HG03196 (cell line): ENCODE data around the gene MAL.

Experiments
- ATAC-seq: cut with Tn5 transposase; IDR thresholded peaks from one replicate; pipeline ENCODE4 v1.9.1; 2021; ENCODE audit not compliant: unreplicated experiment

Gene MAL

GRCh38 chr2:95047629-95048510, 22.4 kb downstream of the MAL start:
- no peak for ATAC-seq

GRCh38 chr2:95048825-95049682, 23.5 kb downstream of the MAL start:
- ATAC-seq, result no peak

- no peak for ATAC-seq
These were observed 24.1 kb downstream of the MAL start for GRCh38 chr2:95049683-95049955.

GRCh38 chr2:95049961-95050360, 24.5 kb downstream of the MAL start:
- ATAC-seq, result no peak

- no peak for ATAC-seq
These were observed 25.1 kb downstream of the MAL start for GRCh38 chr2:95050385-95051300.

GRCh38 chr2:95051626-95052025, 26.1 kb downstream of the MAL start:
- no peak for ATAC-seq

GRCh38 chr2:95052307-95052706, 26.8 kb downstream of the MAL start:
- no peak for ATAC-seq

GRCh38 chr2:95052804-95053479, 27.4 kb downstream of the MAL start:
- ATAC-seq, result no peak

GRCh38 chr2:95053543-95053942, 28.0 kb downstream of the MAL start:
- no peak for ATAC-seq

- no peak for ATAC-seq
These were observed 28.5 kb downstream of the MAL start for GRCh38 chr2:95054016-95054415.

- ATAC-seq, result no peak
These were observed 29.8 kb downstream of the MAL start for GRCh38 chr2:95055262-95055661.

GRCh38 chr2:95056044-95056443, 30.5 kb downstream of the MAL start:
- no peak for ATAC-seq

- ATAC-seq, result no peak
These were observed 31.3 kb downstream of the MAL start for GRCh38 chr2:95056461-95057459.

- ATAC-seq, result no peak
These were observed 32.2 kb downstream of the MAL start for GRCh38 chr2:95057535-95058370.

- no peak for ATAC-seq
These were observed 33.0 kb downstream of the MAL start for GRCh38 chr2:95058466-95058988.

GRCh38 chr2:95058989-95059641, 33.6 kb downstream of the MAL start:
- no peak for ATAC-seq

GRCh38 chr2:95059656-95060370, 34.3 kb downstream of the MAL start:
- ATAC-seq, result no peak
